Duodenal mucosa (tissue), 2 donors: Measurements from ENCODE around the gene ARL4C.
"Not testable (repeated sequence)": the region's sequence is repeated elsewhere in the genome, so short reads cannot be mapped to it uniquely, and the experiment has no call there.

ENCODE experiments used
- H3K27ac ChIP-seq: one replicate; pipeline ENCODE4 v1.7.0; 2013; ENCODE audit warnings: low read depth, low read length
- H3K27me3 ChIP-seq, 2 donors: one replicate each; pipeline ENCODE4 v1.7.0; 2013; ENCODE audit warnings: low read length in 2 of 2, control low read depth in 1 of 2; ENCODE audit not compliant: insufficient read depth in 2 of 2, control insufficient read depth in 1 of 2
- H3K36me3 ChIP-seq, 2 donors: one replicate each; pipeline ENCODE4 v1.7.0; 2013; ENCODE audit warnings: low read length in 2 of 2, control low read depth in 1 of 2; ENCODE audit not compliant: insufficient read depth in 2 of 2, control insufficient read depth in 1 of 2
- H3K4me1 ChIP-seq, 2 donors: one replicate each; pipeline ENCODE4 v1.7.0; 2013; ENCODE audit warnings: low read length in 2 of 2, control low read depth in 1 of 2; ENCODE audit not compliant: insufficient read depth in 2 of 2, control insufficient read depth in 1 of 2
- H3K4me3 ChIP-seq, 2 donors: one replicate each; pipeline ENCODE4 v1.7.0; 2013; ENCODE audit warnings: low read length in 2 of 2, low read depth in 1 of 2
- H3K9ac ChIP-seq, 2 donors: one replicate each; pipeline ENCODE4 v1.7.0; 2013; ENCODE audit warnings: low read length in 2 of 2, low read depth in 1 of 2
- H3K9me3 ChIP-seq, 2 donors: one replicate each; pipeline ENCODE4 v1.7.0; 2013; ENCODE audit warnings: low read length in 2 of 2, control low read depth in 1 of 2; ENCODE audit not compliant: control insufficient read depth in 1 of 2

Gene ARL4C

GRCh38 chr2:234462218-234462992 is 34.5 kb downstream of the ARL4C start:
- Histone ChIP-seq H3K9ac (no peak overlapping the region), H3K4me3 (no peak overlapping the region), H3K4me1 (peaks cover 0 to 3% of the 10 kb centered on the region in 2 donors), H3K27me3 (peaks cover 0 to 3% of the 10 kb centered on the region in 2 donors), H3K9me3 (peaks cover 0 to 3% of the 10 kb centered on the region in 2 donors), H3K36me3 (no peaks in the 10 kb centered on the region), H3K27ac (no peak overlapping the region)

GRCh38 chr2:234459401-234460009 is 37.4 kb downstream of the ARL4C start:
- Histone ChIP-seq H3K36me3 (no peaks in the 10 kb centered on the region), H3K27me3 (no peaks in the 10 kb centered on the region), H3K4me1 (peaks cover 0 to 3% of the 10 kb centered on the region in 2 donors), H3K9me3 (peaks cover 0 to 3% of the 10 kb centered on the region in 2 donors), H3K27ac (no peak overlapping the region), H3K4me3 (no peak overlapping the region), H3K9ac (no peak overlapping the region)

GRCh38 chr2:234458466-234458865 is 38.4 kb downstream of the ARL4C start:
- no peak overlapping the region for H3K27ac ChIP-seq
- no peak overlapping the region for H3K4me3 ChIP-seq
- H3K9me3 ChIP-seq = peaks cover 0 to 3% of the 10 kb centered on the region in 2 donors
- H3K4me1 ChIP-seq = peaks cover 0 to under 1% of the 10 kb centered on the region in 2 donors
- no peaks in the 10 kb centered on the region for H3K27me3 ChIP-seq
- H3K9ac ChIP-seq = no peak overlapping the region
- no peaks in the 10 kb centered on the region for H3K36me3 ChIP-seq

DNA sequence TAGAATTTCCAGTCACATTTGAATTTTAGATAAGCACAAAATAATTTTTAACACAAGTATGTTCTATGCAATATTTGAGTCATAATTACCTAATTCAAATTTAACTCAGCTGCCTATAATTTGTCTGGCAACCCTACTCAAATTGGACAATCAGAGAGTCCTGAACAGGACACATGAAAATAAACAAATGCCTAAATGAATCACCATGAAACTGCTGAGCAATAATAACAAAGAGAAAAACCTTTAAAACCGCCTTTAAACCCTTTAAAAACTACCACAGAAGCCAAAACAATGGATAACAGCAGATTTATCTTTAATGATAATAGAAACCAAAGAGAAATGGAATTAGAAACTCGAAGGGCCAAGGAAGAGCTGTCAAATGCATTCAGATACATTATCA is 39.5 kb downstream of the ARL4C start:
- Histone ChIP-seq H3K27me3 (no peaks in the 10 kb centered on the region), H3K9ac (no peak overlapping the region), H3K9me3 (peaks cover 0 to 3% of the 10 kb centered on the region in 2 donors), H3K4me1 (no peaks in the 10 kb centered on the region), H3K27ac (no peak overlapping the region), H3K36me3 (no peaks in the 10 kb centered on the region), H3K4me3 (no peak overlapping the region)

- not testable (repeated sequence) for H3K27me3 ChIP-seq, H3K4me1 ChIP-seq, H3K36me3 ChIP-seq, H3K9me3 ChIP-seq, H3K4me3 ChIP-seq, H3K27ac ChIP-seq, H3K9ac ChIP-seq
These were observed 41.6 kb downstream of the ARL4C start for GRCh38 chr2:234455246-234455645.

- no peak overlapping the region for H3K27ac ChIP-seq
- no peaks in the 10 kb centered on the region for H3K36me3 ChIP-seq
- H3K4me1 ChIP-seq = no peaks in the 10 kb centered on the region
- peaks cover 0 to 3% of the 10 kb centered on the region in 2 donors for H3K9me3 ChIP-seq
- no peaks in the 10 kb centered on the region for H3K27me3 ChIP-seq
- no peak overlapping the region for H3K9ac ChIP-seq
- H3K4me3 ChIP-seq = no peak overlapping the region
These were observed 42.4 kb downstream of the ARL4C start for GRCh38 chr2:234454433-234454832.

DNA sequence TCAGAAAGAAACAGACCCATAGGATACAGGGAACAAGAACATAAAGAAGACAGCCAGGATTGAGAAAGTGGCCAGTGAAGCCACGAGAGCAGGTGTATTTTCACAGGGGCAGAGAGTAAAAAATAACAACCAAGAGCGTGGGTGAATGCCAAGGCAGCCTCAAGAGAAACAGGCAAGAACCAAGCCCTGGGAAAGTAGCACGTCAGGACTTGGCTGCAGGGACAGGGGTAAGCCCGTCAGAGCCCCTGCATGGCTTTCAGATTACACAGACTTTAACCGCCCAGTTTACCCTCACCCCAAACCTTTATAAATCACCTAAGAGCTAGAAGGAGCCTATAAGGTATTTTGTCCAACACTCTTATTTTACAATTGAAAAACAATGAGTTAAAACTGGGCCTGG is 43.7 kb downstream of the ARL4C start:
- Histone ChIP-seq H3K27ac (no peak overlapping the region), H3K36me3 (no peaks in the 10 kb centered on the region), H3K4me3 (no peak overlapping the region), H3K9me3 (peaks cover 0 to 2% of the 10 kb centered on the region in 2 donors), H3K4me1 (no peaks in the 10 kb centered on the region), H3K9ac (no peak overlapping the region), H3K27me3 (no peaks in the 10 kb centered on the region)

GRCh38 chr2:234451852-234452625 is 44.8 kb downstream of the ARL4C start:
- Histone ChIP-seq H3K9me3 (no peaks in the 10 kb centered on the region), H3K9ac (no peak overlapping the region), H3K27ac (no peak overlapping the region), H3K4me1 (no peaks in the 10 kb centered on the region), H3K4me3 (no peak overlapping the region), H3K27me3 (no peaks in the 10 kb centered on the region), H3K36me3 (no peaks in the 10 kb centered on the region)

DNA sequence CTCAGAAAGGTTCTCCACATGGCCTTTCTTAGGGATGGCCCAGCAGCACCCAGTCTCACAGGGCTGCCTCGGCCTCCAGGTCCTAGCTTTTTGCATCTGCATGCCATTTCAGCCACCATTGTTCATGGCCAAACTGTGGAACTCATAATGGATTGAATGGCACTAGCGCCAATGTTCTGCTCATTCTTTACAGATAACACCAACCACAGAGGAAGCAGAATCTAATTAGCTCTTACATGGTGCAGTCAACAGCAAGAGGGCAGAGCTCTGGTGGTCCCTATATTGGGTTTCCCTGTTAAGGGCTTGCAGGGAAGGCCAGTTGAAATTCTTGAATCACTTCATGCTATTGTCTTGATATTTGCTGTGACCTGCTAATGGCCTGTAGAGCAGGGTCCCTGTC is 45.6 kb downstream of the ARL4C start:
- H3K4me1 ChIP-seq = peaks cover 0 to 4% of the 10 kb centered on the region in 2 donors
- no peaks in the 10 kb centered on the region for H3K36me3 ChIP-seq
- no peak overlapping the region for H3K4me3 ChIP-seq
- H3K9me3 ChIP-seq = no peaks in the 10 kb centered on the region
- H3K27ac ChIP-seq = no peak overlapping the region
- H3K9ac ChIP-seq = no peak overlapping the region
- no peaks in the 10 kb centered on the region for H3K27me3 ChIP-seq
